GM18498 (cell line): ENCODE data around the gene PSMC6.
"Not testable (repeated sequence)": the region's sequence is repeated elsewhere in the genome, so short reads cannot be mapped to it uniquely, and the experiment has no call there.

ENCODE experiments used
- ATAC-seq: cut with Tn5 transposase; IDR thresholded peaks from one replicate; pipeline ENCODE4 v1.9.1; 2021; ENCODE audit warnings: mild to moderate bottlenecking, moderate library complexity; ENCODE audit not compliant: unreplicated experiment

PSMC6 gene

GRCh38 chr14:52716155-52716554 is 9.2 kb downstream of the PSMC6 start:
- ATAC-seq = no peak

GRCh38 chr14:52723514-52724359 is 16.7 kb downstream of the PSMC6 start:
- ATAC-seq = no peak

DNA sequence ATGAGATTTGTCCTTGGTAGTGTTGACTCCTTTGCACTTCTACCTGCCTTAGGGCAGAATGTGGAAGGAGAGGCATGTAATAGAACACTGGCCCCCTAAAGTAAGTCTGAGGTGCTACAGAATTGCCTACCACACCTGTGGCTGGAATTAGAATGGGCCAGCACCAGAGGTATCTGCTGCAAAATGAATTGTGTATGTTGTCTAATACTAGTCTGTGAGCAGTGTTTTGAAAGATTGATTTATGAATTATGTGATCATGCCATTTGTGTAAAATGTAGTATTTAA is 17.3 kb downstream of the PSMC6 start:
- ATAC-seq = no peak

GRCh38 chr14:52727509-52727908 is 20.5 kb downstream of the PSMC6 start:
- ATAC-seq = not testable (repeated sequence)

DNA sequence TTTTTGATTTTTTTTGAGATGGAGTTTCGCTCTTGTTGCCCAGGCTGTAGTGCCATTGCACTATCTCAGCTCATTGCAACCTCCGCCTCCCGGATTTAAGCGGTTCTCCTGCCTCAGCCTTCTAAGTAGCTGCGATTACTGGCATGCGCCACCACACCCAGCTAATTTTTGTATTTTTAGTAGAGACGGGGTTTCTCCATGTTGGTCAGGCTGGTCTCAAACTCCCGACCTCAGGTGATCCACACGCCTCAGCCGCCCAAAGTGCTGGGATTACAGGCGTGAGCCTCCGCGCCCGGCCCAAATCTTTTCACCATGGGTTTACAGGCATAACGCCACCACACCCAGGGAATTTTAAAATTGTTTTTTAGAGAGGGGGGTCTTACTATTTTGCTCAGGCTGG is 22.0 kb downstream of the PSMC6 start:
- not testable (repeated sequence) for ATAC-seq

- ATAC-seq = no peak
Measured at GRCh38 chr14:52729585-52729924, 22.6 kb downstream of the PSMC6 start.

GRCh38 chr14:52729925-52730708 is 23.1 kb downstream of the PSMC6 start, which contains the start of gene STYX:
TSS of gene STYX (plus strand) at chr14:52730166. CDS start at chr14:52730475, 309 bp downstream.
- peak; percentile 93 for ATAC-seq

DNA sequence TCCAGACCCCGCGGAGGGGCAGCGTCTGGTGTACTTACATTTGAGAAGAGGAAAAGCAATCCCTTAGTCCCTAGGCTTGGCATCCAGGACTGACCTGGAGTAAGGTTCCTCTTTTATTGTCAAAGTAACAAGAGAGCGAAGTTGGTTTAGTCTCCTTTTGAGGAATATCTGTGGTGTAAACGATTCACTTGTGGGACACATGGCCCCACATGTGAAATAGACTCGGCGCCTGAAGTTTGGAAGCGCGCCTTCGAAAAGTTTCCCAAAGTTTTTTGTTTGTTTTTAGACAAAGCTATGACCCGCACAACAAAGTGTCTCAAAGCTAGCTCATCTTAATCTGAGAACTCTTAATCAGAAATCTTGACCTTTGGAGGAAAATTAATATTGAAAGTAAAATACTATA is 23.7 kb downstream of the PSMC6 start:
- ATAC-seq = no peak

DNA sequence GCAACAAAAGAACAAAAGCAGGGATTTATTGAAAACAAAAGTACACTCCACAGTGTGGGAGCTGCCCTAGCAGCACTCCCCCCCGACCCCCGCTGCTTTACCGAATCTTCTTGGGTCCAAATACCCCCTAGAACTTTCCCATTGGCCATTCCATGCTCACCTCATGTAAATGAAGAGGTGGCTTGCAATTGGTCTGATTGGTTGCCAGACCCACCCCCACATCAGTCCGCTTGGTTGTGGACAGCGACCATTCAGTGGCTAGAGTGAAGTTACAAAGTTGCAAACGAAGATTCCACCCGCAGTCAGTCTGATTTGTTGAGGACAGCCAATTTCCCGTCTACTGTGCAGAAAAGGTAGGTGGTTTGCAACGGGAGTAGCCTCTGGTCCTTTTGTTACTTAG is 26.8 kb downstream of the PSMC6 start:
- ATAC-seq = no peak

DNA sequence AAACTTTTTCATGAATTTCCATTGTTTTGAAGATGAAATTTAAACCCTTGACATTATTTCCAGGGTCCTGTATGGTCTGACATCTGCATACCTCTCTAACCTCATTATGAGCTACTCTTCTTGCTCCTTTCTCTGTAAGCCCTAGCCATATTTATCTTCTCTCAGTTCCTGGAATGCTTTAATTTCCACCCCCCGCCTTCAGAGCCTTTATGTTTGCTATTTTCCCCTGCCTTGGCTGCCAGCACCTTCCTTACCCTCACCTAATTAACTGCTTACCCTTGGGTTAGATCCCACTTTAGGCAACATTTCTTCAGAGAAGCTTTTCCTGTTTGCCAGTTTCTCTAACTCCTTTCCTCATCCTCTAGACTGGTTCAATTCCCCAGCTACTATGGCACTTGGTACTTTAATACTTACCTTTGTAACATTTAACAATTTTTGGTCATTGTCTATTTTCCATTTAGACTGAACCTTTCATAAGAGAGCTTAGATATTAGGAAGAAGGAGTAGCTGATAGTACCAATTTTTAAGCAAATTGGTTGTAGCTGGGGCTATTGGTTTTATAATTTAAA is 29.0 kb downstream of the PSMC6 start:
- no peak for ATAC-seq

DNA sequence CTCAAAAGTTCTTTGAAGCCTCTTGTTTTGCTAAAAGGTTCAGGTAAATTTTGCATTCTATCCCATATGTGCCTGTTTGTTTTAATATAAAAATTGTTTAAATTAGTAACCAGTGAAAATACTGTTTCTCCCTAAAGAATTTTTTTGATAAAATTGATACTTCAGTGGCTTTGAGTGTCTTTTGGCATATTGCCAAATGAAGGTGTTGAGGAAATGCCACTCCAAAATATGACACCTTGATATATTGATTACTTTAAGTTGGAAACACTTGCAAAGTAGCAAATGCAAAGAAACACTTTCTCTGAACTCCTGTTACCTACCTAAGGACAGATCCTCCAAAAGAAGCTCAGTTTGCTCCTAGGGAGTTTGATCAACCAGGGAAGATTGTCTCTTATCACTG is 31.4 kb downstream of the PSMC6 start:
- ATAC-seq = no peak

DNA sequence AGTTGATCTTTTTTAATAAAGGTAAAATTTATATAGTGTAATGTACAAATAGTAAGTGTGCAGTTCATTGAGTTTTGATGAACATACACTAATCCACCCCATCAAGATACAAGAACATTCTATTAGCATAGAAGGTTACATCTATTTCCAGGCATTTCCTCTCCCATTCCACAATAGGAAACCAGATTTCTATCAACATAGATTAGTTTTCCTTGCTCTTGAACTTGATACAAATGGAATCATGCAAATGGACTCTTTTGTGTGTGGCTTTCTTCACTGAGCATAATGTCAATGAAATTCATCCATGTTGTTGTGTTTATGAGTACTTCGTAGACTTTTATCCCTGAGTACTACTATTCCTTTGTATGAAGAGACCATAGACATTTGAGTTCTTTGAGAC is 33.8 kb downstream of the PSMC6 start:
- no peak for ATAC-seq

- ATAC-seq = peak; percentile 21
Measured at GRCh38 chr14:52741865-52742264, 34.9 kb downstream of the PSMC6 start.

DNA sequence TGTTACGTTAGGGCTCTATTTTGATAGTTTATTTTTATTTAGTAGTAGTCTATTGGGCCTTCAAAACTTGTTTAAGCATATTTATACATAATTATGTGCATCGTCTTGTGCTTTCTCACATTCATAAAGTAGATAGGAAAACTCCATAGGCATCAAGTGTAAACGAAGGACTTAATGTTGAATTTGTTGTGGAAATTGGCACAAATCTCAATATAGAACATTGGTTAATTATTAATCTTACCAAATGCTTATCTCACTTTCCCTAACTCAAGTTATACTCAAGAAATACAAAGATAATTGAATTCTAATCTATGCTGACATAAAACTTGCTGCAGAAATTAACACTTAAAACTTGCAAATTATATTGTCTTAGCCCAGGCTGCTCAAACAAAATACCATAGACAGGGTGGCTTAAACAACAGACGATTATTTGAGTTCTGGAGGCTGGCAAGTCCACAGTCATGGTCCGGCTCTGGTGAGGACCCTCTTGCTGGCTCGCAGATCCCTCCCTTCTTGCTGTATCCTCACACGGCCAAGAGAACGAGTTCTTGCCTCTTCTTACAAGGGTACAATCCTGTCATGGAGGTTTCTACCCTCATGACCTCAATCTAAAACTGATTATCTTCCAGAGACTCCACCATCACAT is 41.8 kb downstream of the PSMC6 start:
- no peak for ATAC-seq

DNA sequence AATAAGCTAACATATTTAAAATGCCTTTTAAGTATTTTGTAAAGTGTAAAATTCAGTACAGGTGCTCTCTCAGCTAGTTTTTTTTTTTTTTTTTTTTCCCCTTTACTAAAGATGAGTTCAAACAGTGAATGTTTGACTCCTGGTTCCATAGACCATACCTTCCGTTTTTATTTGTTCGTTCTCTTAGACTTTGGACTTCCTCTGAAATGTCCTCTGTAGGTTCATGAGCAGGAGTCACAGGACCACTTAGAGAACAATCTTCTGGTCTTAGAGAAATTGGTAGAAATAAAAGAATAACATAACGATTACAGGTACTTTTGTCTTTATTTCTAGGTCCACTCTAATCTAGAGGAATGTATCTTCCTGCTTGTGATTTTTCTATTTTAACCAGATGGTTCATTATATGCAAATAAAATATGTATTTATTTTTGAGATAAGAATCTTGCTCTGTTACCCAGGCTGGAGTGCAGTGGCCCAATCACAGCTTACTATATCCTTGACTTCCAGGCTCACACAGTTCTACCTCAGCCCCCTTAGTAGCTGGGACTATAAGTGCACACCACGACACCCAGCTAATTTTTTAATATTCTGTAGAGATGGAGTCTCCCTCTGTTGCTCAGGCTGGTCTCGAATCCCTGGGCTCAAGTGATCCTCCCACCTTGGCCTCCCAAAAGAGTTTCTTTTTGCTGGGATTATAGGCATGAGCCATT is 48.8 kb downstream of the PSMC6 start:
- ATAC-seq = no peak

- ATAC-seq = no peak
Measured at GRCh38 chr14:52759145-52759544, 52.1 kb downstream of the PSMC6 start.

DNA sequence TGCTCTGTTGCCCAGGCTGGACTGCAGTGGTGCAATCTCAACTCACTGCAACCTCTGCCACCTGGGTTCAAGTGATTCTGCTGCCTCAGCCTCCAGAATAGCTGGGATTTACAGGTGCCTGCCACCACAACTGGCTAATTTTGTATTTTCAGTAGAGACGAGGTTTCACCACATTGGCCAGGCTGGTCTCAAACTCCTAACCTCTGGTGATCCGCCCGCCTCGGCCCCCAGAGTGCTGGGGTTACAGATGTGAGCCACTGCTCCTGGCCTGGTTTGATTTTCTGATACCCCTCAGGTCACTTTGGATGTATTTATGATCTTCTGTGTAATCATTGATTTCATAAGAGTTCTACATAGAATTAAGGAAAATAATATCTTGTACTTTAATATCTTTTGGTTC is 55.9 kb downstream of the PSMC6 start:
- not testable (repeated sequence) for ATAC-seq

- ATAC-seq = no peak
Measured at GRCh38 chr14:52767058-52767833, 60.2 kb downstream of the PSMC6 start.

- ATAC-seq = no peak
Measured at GRCh38 chr14:52769887-52770286, 62.9 kb downstream of the PSMC6 start.

GRCh38 chr14:52776816-52777215 is 69.8 kb downstream of the PSMC6 start:
- ATAC-seq = no peak
